Measurements from ENCODE around the gene SIRPA.
"Not testable (repeated sequence)": the region's sequence is repeated elsewhere in the genome, so short reads cannot be mapped to it uniquely, and the experiment has no call there.

DNA sequence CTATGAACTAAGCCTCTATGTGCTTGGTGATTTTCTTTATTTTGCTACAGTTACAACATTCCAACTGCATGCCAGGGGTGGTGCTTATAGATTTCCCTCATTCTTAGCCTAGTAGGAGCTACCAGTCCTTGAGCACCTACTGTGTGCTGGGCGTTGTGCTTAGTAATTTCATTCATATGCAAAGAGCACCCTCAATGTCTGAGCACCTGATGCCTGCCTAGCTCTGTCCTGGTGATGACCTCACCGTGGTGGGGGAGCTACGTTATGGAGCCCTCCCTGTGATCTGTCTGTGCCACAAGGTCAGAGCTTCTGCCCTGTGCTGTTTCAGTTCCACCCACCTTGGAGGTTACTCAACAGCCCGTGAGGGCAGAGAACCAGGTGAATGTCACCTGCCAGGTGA, 26.8 kb downstream of the SIRPA start:
- TF ChIP-seq, protein P1, sequence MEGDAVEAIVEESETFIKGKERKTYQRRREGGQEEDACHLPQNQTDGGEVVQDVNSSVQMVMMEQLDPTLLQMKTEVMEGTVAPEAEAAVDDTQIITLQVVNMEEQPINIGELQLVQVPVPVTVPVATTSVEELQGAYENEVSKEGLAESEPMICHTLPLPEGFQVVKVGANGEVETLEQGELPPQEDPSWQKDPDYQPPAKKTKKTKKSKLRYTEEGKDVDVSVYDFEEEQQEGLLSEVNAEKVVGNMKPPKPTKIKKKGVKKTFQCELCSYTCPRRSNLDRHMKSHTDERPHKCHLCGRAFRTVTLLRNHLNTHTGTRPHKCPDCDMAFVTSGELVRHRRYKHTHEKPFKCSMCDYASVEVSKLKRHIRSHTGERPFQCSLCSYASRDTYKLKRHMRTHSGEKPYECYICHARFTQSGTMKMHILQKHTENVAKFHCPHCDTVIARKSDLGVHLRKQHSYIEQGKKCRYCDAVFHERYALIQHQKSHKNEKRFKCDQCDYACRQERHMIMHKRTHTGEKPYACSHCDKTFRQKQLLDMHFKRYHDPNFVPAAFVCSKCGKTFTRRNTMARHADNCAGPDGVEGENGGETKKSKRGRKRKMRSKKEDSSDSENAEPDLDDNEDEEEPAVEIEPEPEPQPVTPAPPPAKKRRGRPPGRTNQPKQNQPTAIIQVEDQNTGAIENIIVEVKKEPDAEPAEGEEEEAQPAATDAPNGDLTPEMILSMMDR (IDR thresholded peaks at IDR 0.05), result not testable (repeated sequence)
- TF ChIP-seq POLR2A (IDR thresholded peaks at IDR 0.05), result not testable (repeated sequence)
